ENCODE measurements around the gene FBLN2. TPM values are rescaled to one million over a fixed set of nuclear protein-coding genes. Genes with fewer than 3 reads are reported as not detected.

FBLN2 gene
- total RNA-seq, 1 donor from 2014 or later: 69.7 TPM

- intact Hi-C loops (cut with DNase I): no loop called here
- DNase-seq (no peak), ATAC-seq (ENCODE audit: poor library complexity) (no peak)
Observed at GRCh38 chr3:13608969-13609725, 60.2 kb downstream of the FBLN2 start.

GRCh38 chr3:13610006-13610570 is 61.2 kb downstream of the FBLN2 start:
- intact Hi-C loops (cut with DNase I): no loop called here
- ATAC-seq (ENCODE audit: poor library complexity): no peak
- DNase-seq: no peak

GRCh38 chr3:13611221-13611620 is 62.3 kb downstream of the FBLN2 start:
- DNase-seq: no peak
- intact Hi-C loops (cut with DNase I): no loop called here
- no peak for ATAC-seq (ENCODE audit: poor library complexity)

GRCh38 chr3:13612829-13613228 is 63.9 kb downstream of the FBLN2 start:
- intact Hi-C loops (cut with DNase I): no loop called here
- ATAC-seq (ENCODE audit: poor library complexity) (peak; percentile 92), DNase-seq (peak; percentile 85)

GRCh38 chr3:13613343-13614190 is 64.6 kb downstream of the FBLN2 start:
- ATAC-seq (ENCODE audit: poor library complexity) (no peak), DNase-seq (no peak)
- intact Hi-C loops (cut with DNase I): no loop called here

GRCh38 chr3:13614607-13615006 is 65.7 kb downstream of the FBLN2 start:
- intact Hi-C loops (cut with DNase I): no loop called here
- DNase-seq (no peak), ATAC-seq (ENCODE audit: poor library complexity) (no peak)

- intact Hi-C loops (cut with DNase I): no loop called here
- ATAC-seq (ENCODE audit: poor library complexity): no peak
- no peak for DNase-seq
Observed at GRCh38 chr3:13615019-13615528, 66.1 kb downstream of the FBLN2 start.

GRCh38 chr3:13616359-13616758 is 67.4 kb downstream of the FBLN2 start:
- DNase-seq: no peak
- intact Hi-C loops (cut with DNase I): no loop called here
- no peak for ATAC-seq (ENCODE audit: poor library complexity)

- DNase-seq (no peak), ATAC-seq (ENCODE audit: poor library complexity) (no peak)
- intact Hi-C loops (cut with DNase I): no loop called here
Observed at GRCh38 chr3:13617097-13617738, 68.3 kb downstream of the FBLN2 start.

- ATAC-seq (ENCODE audit: poor library complexity): no peak
- intact Hi-C loops (cut with DNase I): no loop called here
- DNase-seq: no peak
Observed at GRCh38 chr3:13617981-13618380, 69.1 kb downstream of the FBLN2 start.

- intact Hi-C loops (cut with DNase I): no loop called here
- ATAC-seq (ENCODE audit: poor library complexity) (no peak), DNase-seq (no peak)
Observed at GRCh38 chr3:13618836-13619235, 69.9 kb downstream of the FBLN2 start.

GRCh38 chr3:13619661-13620230 is 70.8 kb downstream of the FBLN2 start:
- intact Hi-C loops (cut with DNase I): no loop called here
- no peak for ATAC-seq (ENCODE audit: poor library complexity)
- no peak for DNase-seq

- intact Hi-C loops (cut with DNase I): no loop called here
- DNase-seq (no peak), ATAC-seq (ENCODE audit: poor library complexity) (no peak)
Observed at GRCh38 chr3:13620281-13620680, 71.4 kb downstream of the FBLN2 start.

GRCh38 chr3:13620776-13621365 is 71.9 kb downstream of the FBLN2 start:
- ATAC-seq (ENCODE audit: poor library complexity): no peak
- intact Hi-C loops (cut with DNase I): no loop called here
- DNase-seq: no peak

- DNase-seq (no peak), ATAC-seq (ENCODE audit: poor library complexity) (no peak)
- intact Hi-C loops (cut with DNase I): no loop called here
Observed at GRCh38 chr3:13621381-13622221, 72.7 kb downstream of the FBLN2 start.

GRCh38 chr3:13622356-13622755 is 73.4 kb downstream of the FBLN2 start:
- intact Hi-C loops (cut with DNase I): no loop called here

GRCh38 chr3:13623101-13623654 is 74.3 kb downstream of the FBLN2 start:
- intact Hi-C loops (cut with DNase I): no loop called here
- no peak for DNase-seq
- ATAC-seq (ENCODE audit: poor library complexity): no peak

More at GRCh38 chr3:13622356-13622755, 73.4 kb downstream of the FBLN2 start:
- DNase-seq: no peak
- no peak for ATAC-seq (ENCODE audit: poor library complexity)

Measured in Right ventricle myocardium superior (tissue), 1 donor.